Activated CD8-positive, alpha-beta T cell treated with anti-CD3 and anti-CD28 coated beads for 36 hours (primary cell): ENCODE results near the gene NBEA. TPM values are rescaled to one million over a fixed set of nuclear protein-coding genes. Genes with fewer than 3 reads are reported as not detected.

ENCODE experiments used
- ATAC-seq: fragments of 200-7000 bp; cut with Tn5 transposase; one replicate; pipeline ENCODE4 v1.10.0; 2021; ENCODE audit warnings: mild to moderate bottlenecking, moderate library complexity
- CTCF ChIA-PET: fragments of 350-600 bp; sonication (Branson Sonifier 250); formaldehyde crosslinking; loops from one replicate; lab custom pipeline; 2021; ENCODE audit warnings: antibody characterized with exemption; lab: Charles Lee
- POLR2A ChIA-PET: fragments of 350-600 bp; sonication (Branson Sonifier 250); formaldehyde crosslinking; loops from one replicate; lab custom pipeline; 2021; ENCODE audit warnings: antibody characterized with exemption; lab: Charles Lee
- DNase-seq: peaks from one replicate; pipeline ENCODE4 v3.0.0-alpha.2; 2020
- H3K27ac Mint-ChIP-seq: one replicate; pipeline ENCODE4 v1.8.0; 2021; ENCODE audit warnings: mild to moderate bottlenecking, mixed read lengths
- H3K27me3 Mint-ChIP-seq: one replicate; pipeline ENCODE4 v1.8.0; 2021; ENCODE audit warnings: mixed read lengths
- H3K36me3 Mint-ChIP-seq: one replicate; pipeline ENCODE4 v1.8.0; 2021; ENCODE audit warnings: low read depth, mixed read lengths
- H3K4me1 Mint-ChIP-seq: one replicate; pipeline ENCODE4 v1.8.0; 2021; ENCODE audit warnings: low read depth, mixed read lengths
- H3K4me3 Mint-ChIP-seq: one replicate; pipeline ENCODE4 v1.8.0; 2021; ENCODE audit warnings: mild to moderate bottlenecking, moderate library complexity, mixed read lengths
- H3K9me3 Mint-ChIP-seq: one replicate; pipeline ENCODE4 v1.8.0; 2021; ENCODE audit warnings: mixed read lengths
- intact Hi-C: fragments of 100-400 bp; cut with micrococcal nuclease; formaldehyde crosslinking; loops from one replicate; pipeline ENCODE4 v1.10.0; 2022
- total RNA-seq, 2 experiments: library from RNA; stranded (reverse); gene quantifications; one replicate each; pipeline ENCODE4 v1.2.3, GENCODE V29; 2021
- TF ChIP-seq, protein P1 (sequence below): fragments of 200-600 bp; IDR thresholded peaks from one replicate; pipeline ENCODE4 v1.8.0; 2022; ENCODE audit warnings: antibody characterized with exemption, mild to moderate bottlenecking

Gene NBEA
- total RNA-seq, 2 experiments from 2014 or later, result 0.38 to 0.60 TPM

DNA sequence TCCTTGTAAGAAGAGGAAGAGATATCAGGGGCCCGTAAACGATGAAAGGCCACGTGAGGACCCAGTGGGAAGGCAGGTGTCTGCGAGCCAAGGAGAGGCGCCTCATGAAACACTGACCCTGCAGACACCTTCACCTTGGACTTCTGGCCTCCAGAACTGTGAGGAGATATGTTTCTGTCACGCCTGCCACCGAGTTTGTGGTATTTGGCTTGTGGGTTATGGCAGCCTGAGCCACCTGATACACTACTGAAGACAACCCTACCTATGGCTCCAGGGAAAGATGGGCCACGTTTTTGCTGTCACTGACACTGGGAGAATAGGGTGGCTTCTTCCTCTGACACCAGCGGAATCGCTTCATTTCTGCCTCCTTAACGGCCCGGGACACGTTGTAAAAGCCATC lies 752.0 kb downstream of the NBEA start:
- Mint-ChIP-seq H3K27me3 (peaks cover 3% of the 10 kb centered on the region), H3K36me3 (no peaks in the 10 kb centered on the region), H3K4me1 (no peaks in the 10 kb centered on the region), H3K4me3 (no peak overlapping the region), H3K9me3 (no peaks in the 10 kb centered on the region), H3K27ac (no peak overlapping the region)
- CTCF ChIA-PET, result no interaction called here
- POLR2A ChIA-PET, result no interaction called here
- intact Hi-C loops, result no loop called here
- TF ChIP-seq, protein P1, sequence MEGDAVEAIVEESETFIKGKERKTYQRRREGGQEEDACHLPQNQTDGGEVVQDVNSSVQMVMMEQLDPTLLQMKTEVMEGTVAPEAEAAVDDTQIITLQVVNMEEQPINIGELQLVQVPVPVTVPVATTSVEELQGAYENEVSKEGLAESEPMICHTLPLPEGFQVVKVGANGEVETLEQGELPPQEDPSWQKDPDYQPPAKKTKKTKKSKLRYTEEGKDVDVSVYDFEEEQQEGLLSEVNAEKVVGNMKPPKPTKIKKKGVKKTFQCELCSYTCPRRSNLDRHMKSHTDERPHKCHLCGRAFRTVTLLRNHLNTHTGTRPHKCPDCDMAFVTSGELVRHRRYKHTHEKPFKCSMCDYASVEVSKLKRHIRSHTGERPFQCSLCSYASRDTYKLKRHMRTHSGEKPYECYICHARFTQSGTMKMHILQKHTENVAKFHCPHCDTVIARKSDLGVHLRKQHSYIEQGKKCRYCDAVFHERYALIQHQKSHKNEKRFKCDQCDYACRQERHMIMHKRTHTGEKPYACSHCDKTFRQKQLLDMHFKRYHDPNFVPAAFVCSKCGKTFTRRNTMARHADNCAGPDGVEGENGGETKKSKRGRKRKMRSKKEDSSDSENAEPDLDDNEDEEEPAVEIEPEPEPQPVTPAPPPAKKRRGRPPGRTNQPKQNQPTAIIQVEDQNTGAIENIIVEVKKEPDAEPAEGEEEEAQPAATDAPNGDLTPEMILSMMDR, result no peak
- ATAC-seq (no peak), DNase-seq (no peak)

DNA sequence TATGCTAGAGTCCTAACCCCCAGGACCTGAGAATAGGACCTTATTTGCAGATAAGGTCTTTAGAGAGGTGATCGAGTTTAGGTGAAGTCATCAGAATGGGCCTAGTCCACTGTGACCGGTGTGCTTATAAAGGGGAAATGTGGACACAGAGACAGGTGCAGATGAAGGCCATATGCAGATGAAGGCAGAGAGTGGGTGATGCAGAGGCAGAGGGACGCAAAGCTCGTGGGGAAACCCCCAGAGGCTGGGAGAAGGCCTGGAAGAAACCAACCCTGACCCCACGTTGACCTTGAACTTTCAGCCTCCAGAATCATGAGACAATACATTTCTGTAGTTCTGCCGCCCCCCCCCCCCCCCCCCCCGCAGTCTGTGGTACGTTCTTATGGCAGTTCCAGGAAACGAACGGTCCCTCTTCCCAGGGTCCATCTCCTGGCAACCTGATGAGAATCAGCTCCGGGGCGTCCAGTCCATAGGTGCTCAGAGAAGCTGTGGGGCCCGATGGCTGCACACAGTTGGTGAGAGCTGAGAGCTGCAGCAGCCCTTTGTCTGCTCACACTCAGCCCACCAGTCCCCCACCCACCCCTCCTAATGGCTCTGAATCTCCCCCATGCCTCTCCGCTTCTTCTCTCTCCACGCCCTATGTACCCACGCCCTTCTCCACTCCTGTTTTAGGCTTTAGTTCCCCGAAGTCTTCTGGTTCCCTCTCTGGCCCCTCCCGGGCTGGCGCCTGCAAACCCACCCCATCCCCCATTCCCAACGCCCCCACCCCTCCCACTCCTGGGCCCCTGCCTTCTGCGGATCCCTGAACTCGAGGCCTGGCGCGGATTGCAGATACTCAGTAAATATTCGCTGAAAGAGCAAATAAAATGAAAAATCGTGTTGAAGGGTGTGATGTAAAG lies 752.7 kb downstream of the NBEA start:
- Mint-ChIP-seq H3K4me3 (no peak overlapping the region), H3K27ac (no peak overlapping the region), H3K9me3 (no peaks in the 10 kb centered on the region), H3K4me1 (no peaks in the 10 kb centered on the region), H3K27me3 (peaks cover 3% of the 10 kb centered on the region), H3K36me3 (no peaks in the 10 kb centered on the region)
- ATAC-seq (no peak), DNase-seq (no peak)
- ChIA-PET POLR2A (no interaction called here), CTCF (no interaction called here)
- TF ChIP-seq, protein P1, result no peak
- intact Hi-C loops, result no loop called here

GRCh38 chr13:35695448-35695770 lies 753.3 kb downstream of the NBEA start:
- Mint-ChIP-seq H3K4me3 (no peak overlapping the region), H3K27ac (no peak overlapping the region), H3K9me3 (no peaks in the 10 kb centered on the region), H3K4me1 (no peaks in the 10 kb centered on the region), H3K36me3 (no peaks in the 10 kb centered on the region), H3K27me3 (peaks cover 2% of the 10 kb centered on the region)
- TF ChIP-seq, protein P1, result no peak
- ChIA-PET CTCF (no interaction called here), POLR2A (no interaction called here)
- ATAC-seq (no peak), DNase-seq (no peak)
- intact Hi-C loops, result no loop called here

GRCh38 chr13:35697186-35697730 lies 755.2 kb downstream of the NBEA start:
- H3K4me1 Mint-ChIP-seq, result no peaks in the 10 kb centered on the region
- H3K27ac Mint-ChIP-seq, result no peak overlapping the region
- DNase-seq (no peak), ATAC-seq (no peak)
- H3K4me3 Mint-ChIP-seq, result no peak overlapping the region
- no peaks in the 10 kb centered on the region for H3K36me3 Mint-ChIP-seq
- POLR2A ChIA-PET, result no interaction called here
- H3K9me3 Mint-ChIP-seq, result peaks cover 1% of the 10 kb centered on the region
- TF ChIP-seq, protein P1, result no peak
- H3K27me3 Mint-ChIP-seq, result peaks cover 4% of the 10 kb centered on the region
- CTCF ChIA-PET, result no interaction called here
- intact Hi-C loops, result no loop called here

GRCh38 chr13:35698911-35699576 lies 757.0 kb downstream of the NBEA start:
- DNase-seq, result no peak
- TF ChIP-seq, protein P1, result no peak
- peaks cover 4% of the 10 kb centered on the region for H3K27me3 Mint-ChIP-seq
- no peaks in the 10 kb centered on the region for H3K4me1 Mint-ChIP-seq
- no peaks in the 10 kb centered on the region for H3K36me3 Mint-ChIP-seq
- H3K4me3 Mint-ChIP-seq, result no peak overlapping the region
- ChIA-PET CTCF (no interaction called here), POLR2A (no interaction called here)
- no peak overlapping the region for H3K27ac Mint-ChIP-seq
- H3K9me3 Mint-ChIP-seq, result peaks cover 1% of the 10 kb centered on the region
- no peak for ATAC-seq
- intact Hi-C loops, result no loop called here
